ENCODE data around the gene ADGRV1. TPM values are rescaled to one million over a fixed set of nuclear protein-coding genes. Genes with fewer than 3 reads are reported as not detected.

ADGRV1 gene
- total and polyA plus RNA-seq, 8 donors = 0.75 to 10.3 (median 4.0) TPM

- peaks cover 6 to 21% (median 11%) of the 10 kb centered on the region in 4 donors for H3K4me1 ChIP-seq
- H3K27ac ChIP-seq = no peak overlapping the region
- WGBS, 5 donors = 1 to 4% (median 3%) methylated on average over 2 of the region's 2 CpGs
- H3K4me3 ChIP-seq = no peak overlapping the region
- DNase-seq = peak in 1 of 2 donors; percentile 49
- no peaks in the 10 kb centered on the region for H3K9me3 ChIP-seq
- no peaks in the 10 kb centered on the region for H3K36me3 ChIP-seq
- no peaks in the 10 kb centered on the region for H3K27me3 ChIP-seq
- peak in 4 of 7 experiments; percentile 22 to 48 (median 42) for TF ChIP-seq CTCF (IDR thresholded peaks at IDR 0.05)
- no peak for TF ChIP-seq EP300 (IDR thresholded peaks at IDR 0.05)
- intact Hi-C loops (cut with DNase I; ENCODE audit: low total_unique reads) = no loop called here
These were observed 307.7 kb downstream of the ADGRV1 start for GRCh38 chr5:90866333-90866732.

- peak in 1 of 3 donors; percentile 36 for TF ChIP-seq POLR2AphosphoS5 (IDR thresholded peaks at IDR 0.05)
- no peak for TF ChIP-seq CTCF (IDR thresholded peaks at IDR 0.05)
- DNase-seq = no peak
- no peak overlapping the region for H3K4me3 ChIP-seq
- intact Hi-C loops (cut with DNase I; ENCODE audit: low total_unique reads) = no loop called here
- H3K27ac ChIP-seq = peak overlapping the region in 1 of 5 donors; percentile 38
- no peaks in the 10 kb centered on the region for H3K27me3 ChIP-seq
- WGBS, 5 donors = 47 to 76% (median 56%) methylated on average over 5 of the region's 5 CpGs
- no peaks in the 10 kb centered on the region for H3K9me3 ChIP-seq
- H3K36me3 ChIP-seq = no peaks in the 10 kb centered on the region
- peaks cover 6 to 29% (median 11%) of the 10 kb centered on the region in 4 donors for H3K4me1 ChIP-seq
These were observed 308.5 kb downstream of the ADGRV1 start for GRCh38 chr5:90866915-90867731.

- Histone ChIP-seq H3K27ac (no peak overlapping the region), H3K27me3 (no peaks in the 10 kb centered on the region), H3K36me3 (no peaks in the 10 kb centered on the region), H3K4me1 (peaks cover 6 to 43% (median 14%) of the 10 kb centered on the region in 4 donors), H3K9me3 (no peaks in the 10 kb centered on the region), H3K4me3 (no peak overlapping the region)
- no peak for TF ChIP-seq POLR2A (IDR thresholded peaks at IDR 0.05)
- no peak for TF ChIP-seq POLR2AphosphoS5 (IDR thresholded peaks at IDR 0.05)
- no peak for TF ChIP-seq EP300 (IDR thresholded peaks at IDR 0.05)
- TF ChIP-seq CTCF (IDR thresholded peaks at IDR 0.05) = no peak
- 95 to 96% (median 96%) methylated on average over 4 of the region's 4 CpGs for WGBS, 5 donors
- intact Hi-C loops (cut with DNase I; ENCODE audit: low total_unique reads) = no loop called here
- DNase-seq = no peak
These were observed 310.2 kb downstream of the ADGRV1 start for GRCh38 chr5:90868799-90869198.

GRCh38 chr5:90871391-90871991, 312.9 kb downstream of the ADGRV1 start:
- peak in 1 of 2 donors; percentile 30 for DNase-seq
- peak overlapping the region in 2 of 5 donors; percentile 5 to 45 for H3K27ac ChIP-seq
- peaks cover 6 to 53% (median 15%) of the 10 kb centered on the region in 4 donors for H3K4me1 ChIP-seq
- intact Hi-C loops (cut with DNase I; ENCODE audit: low total_unique reads) = no loop called here
- no peaks in the 10 kb centered on the region for H3K36me3 ChIP-seq
- H3K27me3 ChIP-seq = no peaks in the 10 kb centered on the region
- no peaks in the 10 kb centered on the region for H3K9me3 ChIP-seq
- H3K4me3 ChIP-seq = no peak overlapping the region
- TF ChIP-seq POLR2AphosphoS5 (IDR thresholded peaks at IDR 0.05) (peak in 1 of 3 donors; percentile 16), EP300 (IDR thresholded peaks at IDR 0.05) (no peak)
- 69 to 87% (median 79%) methylated on average over 3 of the region's 3 CpGs for WGBS, 5 donors

All from stomach (tissue), 9 donors.